Activated gamma-delta T cell treated with anti-CD3 and anti-CD28 coated beads, Interleukin-2, amount 50 U/mL, for 16 hours (primary cell): ENCODE results near the gene TGFB1I1.
"Not testable (repeated sequence)": the region's sequence is repeated elsewhere in the genome, so short reads cannot be mapped to it uniquely, and the experiment has no call there.

Experiments
- DNase-seq: peaks from one replicate; pipeline ENCODE4 v3.0.0-alpha.2; 2020; ENCODE audit warnings: low read depth

Gene TGFB1I1

DNA sequence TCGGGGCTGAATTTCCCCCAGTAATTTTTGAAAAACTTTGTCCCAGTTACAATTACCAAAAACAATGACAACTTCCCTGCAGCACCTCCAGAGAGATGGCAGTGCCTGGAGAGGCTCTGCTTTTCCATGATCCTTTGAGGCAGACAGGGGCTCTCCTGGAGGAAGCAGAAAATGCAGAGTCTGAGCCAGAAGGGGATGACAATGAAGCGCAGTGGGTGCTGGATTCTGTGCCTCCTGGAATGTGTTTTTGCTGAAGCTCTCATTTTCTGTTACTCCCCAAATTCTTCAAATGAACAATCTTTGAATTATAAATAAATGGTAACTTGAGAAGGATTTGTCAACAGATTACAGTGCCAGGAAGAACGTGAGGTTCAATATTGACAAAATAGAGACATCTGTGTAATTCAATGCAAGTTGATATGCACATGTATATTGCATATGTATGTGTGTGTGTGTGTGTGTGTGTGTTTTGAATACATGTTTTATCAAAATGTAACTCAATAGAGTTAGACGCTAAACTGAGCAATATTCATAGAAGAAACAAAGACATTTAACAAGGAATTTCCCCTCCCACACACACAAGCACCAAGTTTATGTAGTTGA lies 45.9 kb downstream of the TGFB1I1 start:
- DNase-seq: no peak

DNA sequence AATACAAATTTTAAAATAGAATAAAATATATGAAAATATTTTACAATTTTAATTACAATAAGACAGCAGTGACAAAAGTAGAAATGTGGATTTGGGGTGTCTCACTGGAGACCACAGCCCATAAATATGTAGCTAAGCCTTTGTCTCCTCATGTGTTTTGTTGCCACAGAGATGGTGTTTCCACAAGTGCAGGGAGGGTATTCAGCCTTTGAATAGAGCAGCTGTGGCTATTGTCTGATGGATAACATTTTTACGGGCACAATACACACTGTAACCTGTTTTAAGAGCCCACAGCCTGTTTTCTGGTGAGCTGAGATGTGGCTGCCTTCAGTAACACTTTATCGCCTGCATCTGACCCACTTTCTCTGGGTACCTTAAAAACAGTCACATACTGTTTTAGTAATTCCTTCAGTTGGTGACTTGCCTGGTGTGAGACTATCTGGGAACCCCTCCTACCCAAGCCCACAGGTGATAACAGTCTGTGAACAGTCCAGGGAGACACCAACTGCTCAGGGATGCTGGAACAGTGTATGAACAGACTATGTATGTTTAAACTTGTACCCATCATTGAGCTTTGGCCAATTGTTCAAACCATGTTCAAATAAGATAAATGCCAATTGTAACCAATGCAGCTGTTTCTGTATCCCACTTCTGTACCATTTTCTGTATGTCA lies 47.9 kb downstream of the TGFB1I1 start:
- DNase-seq: no peak

DNA sequence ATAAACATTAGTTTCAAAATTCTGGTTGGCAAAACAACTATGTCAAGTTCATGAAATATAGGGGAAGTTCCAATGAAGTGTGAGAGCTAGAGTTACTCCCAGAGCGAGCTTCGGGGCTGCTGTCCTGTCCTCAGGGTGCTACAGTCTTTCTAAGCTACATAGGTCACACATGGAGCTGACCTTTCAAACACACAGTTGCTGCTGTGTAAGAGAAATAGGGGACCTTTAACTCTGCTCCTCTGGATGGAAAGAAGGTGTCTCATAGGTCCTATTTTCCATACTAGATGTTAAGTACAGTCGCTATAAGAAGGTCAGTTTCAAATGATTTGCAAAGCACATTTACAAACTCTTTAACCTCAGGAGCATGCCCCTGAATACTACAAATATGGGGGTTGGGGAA lies 49.4 kb downstream of the TGFB1I1 start:
- DNase-seq: no peak

DNA sequence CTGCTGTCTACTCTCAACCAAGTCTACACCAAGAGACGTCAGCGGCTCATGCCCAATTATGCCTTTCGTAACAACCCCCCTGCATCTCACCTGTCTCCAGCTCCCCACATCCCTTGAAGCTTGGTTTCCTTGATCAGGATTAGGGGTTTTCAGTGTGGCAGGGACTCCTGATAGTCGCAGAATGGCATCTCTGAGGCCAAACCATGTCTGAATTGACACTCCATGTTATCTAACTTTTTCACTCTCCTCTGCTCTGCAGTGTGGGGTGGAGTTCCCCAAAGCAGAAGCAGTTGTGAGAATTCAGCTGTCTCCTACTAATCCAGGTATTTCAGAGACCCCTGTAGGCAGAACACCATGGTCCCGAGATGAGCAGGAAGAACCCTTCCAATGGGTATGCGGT lies 50.1 kb downstream of the TGFB1I1 start:
- no peak for DNase-seq

DNA sequence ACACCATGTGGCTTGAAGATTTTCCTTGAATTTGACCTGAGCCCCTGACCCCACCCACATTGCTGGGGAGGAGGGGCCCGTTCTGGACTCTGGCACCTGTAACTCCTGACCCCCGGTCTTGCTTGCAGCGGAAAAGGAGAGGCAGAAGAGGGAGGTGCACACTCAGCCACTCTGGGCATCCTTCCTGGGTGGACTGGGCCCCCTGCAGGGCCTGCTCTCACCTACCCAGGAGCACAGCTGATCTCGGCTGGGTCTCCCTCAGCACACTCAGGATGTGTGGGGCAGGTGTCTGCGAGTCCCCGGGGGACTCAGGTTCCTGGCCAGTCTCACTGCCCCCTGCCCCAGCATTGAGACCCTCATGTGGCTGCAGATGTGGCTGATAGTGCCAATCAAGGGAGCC lies 51.8 kb downstream of the TGFB1I1 start:
- DNase-seq: not testable (repeated sequence)

DNA sequence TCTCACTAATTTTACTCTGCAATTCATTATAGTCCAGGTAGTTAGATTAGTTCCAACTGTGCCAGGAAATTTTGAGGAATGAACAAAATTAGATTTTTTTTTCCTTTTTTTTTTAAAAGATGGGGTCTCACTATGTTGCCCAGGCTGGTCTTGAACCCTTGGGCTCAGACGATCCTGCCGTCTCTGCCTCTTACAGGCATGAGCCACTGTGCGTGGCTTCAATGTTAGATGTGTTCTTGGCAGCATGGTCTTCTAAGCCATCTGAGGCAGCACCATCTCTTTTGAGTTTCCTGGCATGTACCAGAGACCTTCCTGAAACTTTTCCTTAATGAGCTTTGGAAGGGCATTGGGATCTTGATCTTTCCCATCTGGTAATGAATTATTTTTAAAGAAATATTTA lies 53.2 kb downstream of the TGFB1I1 start:
- DNase-seq: no peak
